Tibial nerve (tissue), 3 donors: ENCODE measurements around the gene SLC9A2.

Experiments used
- CTCF ChIP-seq, 5 experiments: fragments of 200-600 bp in 3 of 5; fragments of 450-650 bp in 2 of 5; sonication (generic) in 3 of 5; IDR thresholded peaks; one replicate each; pipeline ENCODE4 v1.5.1; 2016 to 2019; ENCODE audit warnings: antibody characterized with exemption in 5 of 5, mild to moderate bottlenecking in 3 of 5, moderate library complexity in 2 of 5
- POLR2A ChIP-seq, 2 donors: fragments of 450-650 bp; IDR thresholded peaks; one replicate each; pipeline ENCODE4 v1.6.1; 2017; ENCODE audit warnings: antibody characterized with exemption in 2 of 2, mild to moderate bottlenecking in 2 of 2, moderate library complexity in 2 of 2

DNA sequence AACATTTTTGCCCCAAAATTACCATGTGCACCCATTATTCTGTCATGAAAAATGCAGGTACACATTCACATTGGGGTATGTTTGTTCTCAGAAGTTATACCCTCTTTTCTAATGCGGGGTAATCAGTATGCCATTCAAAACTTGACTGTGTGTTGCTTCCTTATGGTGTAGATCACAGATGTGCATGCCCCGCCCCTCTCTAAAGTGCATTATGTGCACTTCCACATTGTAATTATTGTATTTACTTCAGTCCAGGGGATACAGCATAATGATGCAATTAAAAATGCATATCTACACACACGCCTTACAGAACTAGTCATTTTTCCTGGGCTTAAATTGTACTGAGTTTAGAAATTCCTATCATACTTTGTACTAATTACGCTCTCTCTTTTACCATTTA lies 48.8 kb downstream of the SLC9A2 start:
- TF ChIP-seq CTCF (IDR thresholded peaks at IDR 0.05) (no peak), POLR2A (IDR thresholded peaks at IDR 0.05) (no peak)
